HFF-Myc (cell line): Measurements from ENCODE around the gene ARMCX2.
"Not testable (repeated sequence)": the region's sequence is repeated elsewhere in the genome, so short reads cannot be mapped to it uniquely, and the experiment has no call there.

Experiments used
- DNase-seq: peaks from one replicate; pipeline ENCODE4 v3.0.0-alpha.2; 2011; ENCODE audit warnings: low read depth; ENCODE audit errors: extremely low read depth
- H3K4me3 ChIP-seq: replicated peaks from 2 replicates; pipeline ENCODE4 v1.5.1; 2011; ENCODE audit warnings: low read depth, mild to moderate bottlenecking, control low read depth, low read length
- CTCF ChIP-seq: IDR thresholded peaks from 2 replicates; pipeline ENCODE4 v1.5.1; 2012; ENCODE audit warnings: mild to moderate bottlenecking, low read depth, low read length, control low read depth; ENCODE audit errors: missing control alignments

Gene ARMCX2

GRCh38 chrX:101656817-101657216 is 2.8 kb downstream of the ARMCX2 start:
- DNase-seq, result no peak
- H3K4me3 ChIP-seq, result no peak overlapping the region
- no peak for TF ChIP-seq CTCF

- no peak for DNase-seq
- H3K4me3 ChIP-seq, result no peak overlapping the region
- TF ChIP-seq CTCF, result no peak
Measured at GRCh38 chrX:101655534-101655933, 4.1 kb downstream of the ARMCX2 start.

- DNase-seq, H3K4me3 ChIP-seq: not testable (repeated sequence)
Measured at GRCh38 chrX:101647716-101648115, 11.9 kb downstream of the ARMCX2 start.

GRCh38 chrX:101642093-101642492 is 17.6 kb downstream of the ARMCX2 start:
- no peak for DNase-seq
- TF ChIP-seq CTCF, result no peak
- no peak overlapping the region for H3K4me3 ChIP-seq

GRCh38 chrX:101639583-101639982 is 20.1 kb downstream of the ARMCX2 start:
- TF ChIP-seq CTCF, result no peak
- no peak overlapping the region for H3K4me3 ChIP-seq
- no peak for DNase-seq

- H3K4me3 ChIP-seq, result no peak overlapping the region
- no peak for DNase-seq
Measured at GRCh38 chrX:101619364-101619763, 40.3 kb downstream of the ARMCX2 start.

More at GRCh38 chrX:101619364-101619763, 40.3 kb downstream of the ARMCX2 start:
- TF ChIP-seq CTCF, result no peak
